ENCODE results near the gene OR6C74. TPM values are rescaled to one million over a fixed set of nuclear protein-coding genes. Genes with fewer than 3 reads are reported as not detected.

The OR6C74 gene
- total and polyA plus RNA-seq, 4 experiments from 2014 or later = not detected

DNA sequence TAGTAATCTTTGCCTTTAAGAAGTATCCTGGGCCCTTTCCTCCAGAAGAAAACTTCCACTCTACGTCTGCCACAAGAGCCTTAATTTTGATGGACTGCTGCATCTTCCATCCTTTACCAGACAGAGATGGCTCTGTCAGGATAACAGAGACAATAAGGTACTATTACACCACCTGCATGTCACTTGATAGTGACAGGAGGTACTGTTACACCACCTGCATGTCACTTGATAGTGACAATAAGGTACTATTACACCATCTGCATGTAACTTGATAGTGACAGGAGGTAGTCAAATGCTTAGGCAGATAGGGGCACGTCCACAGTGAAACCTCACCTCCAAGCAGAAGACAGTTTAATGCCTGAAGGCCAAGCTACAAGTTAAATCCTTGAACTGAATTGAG is 13.9 kb downstream of the OR6C74 start:
- no peaks in the 10 kb centered on the region for H3K4me1 Mint-ChIP-seq
- POLR2A ChIA-PET (ENCODE audit: partially characterized antibody) = no interaction called here
- peaks cover 3 to 11% of the 10 kb centered on the region in 2 donors for H3K27me3 Mint-ChIP-seq
- H3K4me3 Mint-ChIP-seq = no peak overlapping the region
- CTCF ChIA-PET (ENCODE audit: partially characterized antibody) = no interaction called here
- no peaks in the 10 kb centered on the region for H3K36me3 ChIP-seq (ENCODE audit: insufficient read depth, low read length)
- no peak for DNase-seq
- H3K9me3 ChIP-seq (ENCODE audit: control insufficient read depth in 1 of 2, low read length in 2 of 2) = no peaks in the 10 kb centered on the region
- no peak overlapping the region for H3K27ac Mint-ChIP-seq
- H3K27ac ChIP-seq (ENCODE audit: low read depth, low read length) = no peak overlapping the region
- H3K4me3 ChIP-seq (ENCODE audit: low read length in 2 of 2) = no peak overlapping the region
- H3K27me3 ChIP-seq (ENCODE audit: insufficient read depth, low read length) = no peaks in the 10 kb centered on the region
- intact Hi-C loops (cut with micrococcal nuclease) = no loop called here
- no peaks in the 10 kb centered on the region for H3K9me3 Mint-ChIP-seq
- H3K36me3 Mint-ChIP-seq = no peaks in the 10 kb centered on the region
- H3K4me1 ChIP-seq (ENCODE audit: insufficient read depth, low read length) = no peaks in the 10 kb centered on the region

DNA sequence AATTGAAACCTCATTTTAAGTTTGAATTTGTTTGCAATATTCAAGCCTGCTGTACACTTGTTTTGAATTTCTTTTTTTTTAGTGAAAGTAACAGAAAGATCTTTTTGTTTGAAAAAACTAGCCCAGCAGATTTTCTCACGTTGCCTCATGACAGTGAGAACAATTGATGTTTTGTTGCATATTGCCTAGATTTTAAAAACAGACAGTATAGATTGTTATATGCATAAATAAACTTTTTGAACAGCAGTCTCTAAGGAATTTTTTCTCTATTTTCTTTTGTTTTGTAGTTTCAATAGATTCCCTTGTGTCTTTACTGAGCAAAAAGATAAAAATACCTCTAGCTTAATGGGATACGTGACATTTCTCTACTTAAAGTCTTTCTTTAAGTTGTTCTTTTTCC is 36.6 kb downstream of the OR6C74 start:
- no peak overlapping the region for H3K4me3 Mint-ChIP-seq
- intact Hi-C loops (cut with micrococcal nuclease) = no loop called here
- H3K9me3 Mint-ChIP-seq = peaks cover 0 to 15% (median 3%) of the 10 kb centered on the region in 8 donors
- Histone ChIP-seq H3K27me3 (ENCODE audit: insufficient read depth, low read length) (no peaks in the 10 kb centered on the region), H3K4me3 (ENCODE audit: low read length in 2 of 2) (no peak overlapping the region), H3K27ac (ENCODE audit: low read depth, low read length) (no peak overlapping the region), H3K9me3 (ENCODE audit: control insufficient read depth in 1 of 2, low read length in 2 of 2) (no peaks in the 10 kb centered on the region), H3K36me3 (ENCODE audit: insufficient read depth, low read length) (no peaks in the 10 kb centered on the region), H3K4me1 (ENCODE audit: insufficient read depth, low read length) (no peaks in the 10 kb centered on the region)
- POLR2A ChIA-PET (ENCODE audit: partially characterized antibody) = no interaction called here
- CTCF ChIA-PET (ENCODE audit: partially characterized antibody) = no interaction called here
- H3K27ac Mint-ChIP-seq = no peak overlapping the region
- DNase-seq = no peak
- no peaks in the 10 kb centered on the region for H3K36me3 Mint-ChIP-seq
- H3K4me1 Mint-ChIP-seq = no peaks in the 10 kb centered on the region
- peaks cover 2 to 6% of the 10 kb centered on the region in 2 donors for H3K27me3 Mint-ChIP-seq

DNA sequence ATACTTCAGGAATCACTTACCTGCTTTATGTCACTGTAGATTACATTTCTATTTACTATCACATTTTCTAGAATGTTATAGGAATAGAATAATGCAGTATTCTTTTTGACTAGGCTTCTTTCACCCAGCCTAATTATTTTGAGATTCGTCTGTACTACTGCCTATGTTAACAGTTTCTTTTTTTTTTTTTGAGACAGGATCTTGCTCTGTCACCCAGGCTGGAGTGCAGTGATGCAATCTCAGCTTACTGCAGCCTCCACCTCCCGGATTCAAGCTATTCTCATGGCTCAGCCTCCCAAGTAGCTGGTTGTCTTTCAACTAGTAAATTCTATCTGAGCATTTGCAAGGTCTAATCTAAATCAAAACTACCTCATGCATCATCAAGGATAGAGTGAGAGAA is 45.6 kb downstream of the OR6C74 start:
- no peak overlapping the region for H3K4me3 ChIP-seq (ENCODE audit: low read length in 2 of 2)
- H3K36me3 ChIP-seq (ENCODE audit: insufficient read depth, low read length) = no peaks in the 10 kb centered on the region
- intact Hi-C loops (cut with micrococcal nuclease) = no loop called here
- H3K4me1 ChIP-seq (ENCODE audit: insufficient read depth, low read length) = no peaks in the 10 kb centered on the region
- no peaks in the 10 kb centered on the region for H3K4me1 Mint-ChIP-seq
- no peak for DNase-seq
- POLR2A ChIA-PET (ENCODE audit: partially characterized antibody) = no interaction called here
- no peaks in the 10 kb centered on the region for H3K9me3 Mint-ChIP-seq
- no peak overlapping the region for H3K27ac Mint-ChIP-seq
- CTCF ChIA-PET (ENCODE audit: partially characterized antibody) = no interaction called here
- peaks cover 10 to 22% of the 10 kb centered on the region in 2 donors for H3K27me3 Mint-ChIP-seq
- no peaks in the 10 kb centered on the region for H3K27me3 ChIP-seq (ENCODE audit: insufficient read depth, low read length)
- no peak overlapping the region for H3K4me3 Mint-ChIP-seq
- H3K9me3 ChIP-seq (ENCODE audit: control insufficient read depth in 1 of 2, low read length in 2 of 2) = no peaks in the 10 kb centered on the region
- H3K36me3 Mint-ChIP-seq = no peaks in the 10 kb centered on the region
- no peak overlapping the region for H3K27ac ChIP-seq (ENCODE audit: low read depth, low read length)

Other genes starting within 250 kb of the OR6C74 start
- gene NEUROD4, start 224.6 kb upstream of the OR6C74 start, total RNA-seq = under 1 TPM in 1 of 2 experiments, not detected in 1; 0.09 TPM
- not detected for gene NEUROD4, start 224.6 kb upstream of the OR6C74 start, polyA plus RNA-seq
- not detected for gene OR9K2, start 118.2 kb upstream of the OR6C74 start, total RNA-seq
- not detected for gene OR9K2, start 118.2 kb upstream of the OR6C74 start, polyA plus RNA-seq
- not detected for gene OR10A7, start 23.6 kb upstream of the OR6C74 start, total RNA-seq
- not detected for gene OR10A7, start 23.6 kb upstream of the OR6C74 start, polyA plus RNA-seq
- not detected for gene OR6C6, start 52.0 kb downstream of the OR6C74 start, total RNA-seq
- not detected for gene OR6C6, start 52.0 kb downstream of the OR6C74 start, polyA plus RNA-seq
- gene OR6C1, start 69.7 kb downstream of the OR6C74 start, total RNA-seq = not detected
- gene OR6C1, start 69.7 kb downstream of the OR6C74 start, polyA plus RNA-seq = not detected
- gene OR6C3, start 86.1 kb downstream of the OR6C74 start, total RNA-seq = not detected
- gene OR6C3, start 86.1 kb downstream of the OR6C74 start, polyA plus RNA-seq = not detected
- gene OR6C75, start 118.4 kb downstream of the OR6C74 start, total RNA-seq = not detected
- not detected for gene OR6C75, start 118.4 kb downstream of the OR6C74 start, polyA plus RNA-seq
- gene OR6C65, start 155.9 kb downstream of the OR6C74 start, total RNA-seq = not detected
- gene OR6C65, start 155.9 kb downstream of the OR6C74 start, polyA plus RNA-seq = not detected
- not detected for gene OR6C76, start 181.6 kb downstream of the OR6C74 start, total RNA-seq
- not detected for gene OR6C76, start 181.6 kb downstream of the OR6C74 start, polyA plus RNA-seq
- not detected for gene OR6C2, start 199.5 kb downstream of the OR6C74 start, total RNA-seq
- not detected for gene OR6C2, start 199.5 kb downstream of the OR6C74 start, polyA plus RNA-seq
- gene OR6C70, start 225.5 kb downstream of the OR6C74 start, total RNA-seq = not detected
- gene OR6C70, start 225.5 kb downstream of the OR6C74 start, polyA plus RNA-seq = not detected
- gene OR6C68, start 247.8 kb downstream of the OR6C74 start, total RNA-seq = not detected
- not detected for gene OR6C68, start 247.8 kb downstream of the OR6C74 start, polyA plus RNA-seq